A549 (cell line): Measurements from ENCODE around the gene AKR1C1. TPM values are rescaled to one million over a fixed set of nuclear protein-coding genes. Genes with fewer than 3 reads are reported as not detected.

ENCODE experiments used
- ATAC-seq, 2 experiments: fragments of 200-7000 bp in 1 of 2; fragments of >200 bp in 1 of 2; cut with Nextera tagmentation in 1 of 2; cut with Tn5 transposase in 1 of 2; 3 replicates each; pipeline versions ENCODE4 v1.8.0 to v1.9.1; 2018 to 2020; ENCODE audit warnings: mild to moderate bottlenecking in 1 of 2, moderate library complexity in 1 of 2
- CTCF ChIA-PET: fragments of 300-600 bp; sonication (Branson Sonifier 250); formaldehyde crosslinking; extraction: SDS; loops from one replicate; lab custom pipeline; 2021; ENCODE audit warnings: antibody characterized with exemption, inconsistent platforms; lab: Yijun Ruan, JAX
- POLR2A ChIA-PET: fragments of 350-600 bp; formaldehyde crosslinking; extraction: SDS; loops from one replicate; lab custom pipeline; 2021; ENCODE audit warnings: antibody characterized with exemption, inconsistent platforms; lab: Yijun Ruan, JAX
- DNase-seq, 2 experiments: peaks; one replicate each; pipeline versions ENCODE4 v3.0.0 to v3.0.0-alpha.2; 2011 to 2016; ENCODE audit warnings: low read depth in 1 of 2, low spot score in 1 of 2
- FAIRE-seq: peaks from 2 replicates; lab custom pipeline; 2011; peaks lifted over from hg19 to GRCh38; lab: Jason Lieb, UNC
- H3K27ac ChIP-seq, 2 experiments: fragments of >200 bp; sonication (Bioruptor Twin); formaldehyde crosslinking; 3 replicates each; pipeline ENCODE4 v1.5.1; 2016 to 2017
- H3K4me1 ChIP-seq: fragments of >200 bp; sonication (Bioruptor Twin); formaldehyde crosslinking; 3 replicates; pipeline ENCODE4 v1.6.1; 2016
- H3K4me2 ChIP-seq: fragments of >200 bp; sonication (Bioruptor Twin); formaldehyde crosslinking; 3 replicates; pipeline ENCODE4 v1.6.1; 2016
- H3K4me3 ChIP-seq: fragments of >200 bp; sonication (Bioruptor Twin); formaldehyde crosslinking; 3 replicates; pipeline ENCODE4 v1.5.1; 2016
- H3K9me3 ChIP-seq: fragments of >200 bp; sonication (Bioruptor Twin); formaldehyde crosslinking; 3 replicates; pipeline ENCODE4 v1.6.1; 2016
- BCL3 ChIP-seq: fragments of >200 bp; sonication (Bioruptor Twin); formaldehyde crosslinking; IDR thresholded peaks from 3 replicates; pipeline ENCODE4 v1.6.1; 2016
- CHD2 ChIP-seq: fragments of 150-350 bp; IDR thresholded peaks from 2 replicates; pipeline ENCODE4 v1.6.1; 2014; ENCODE audit warnings: low read length; ENCODE audit not compliant: partially characterized antibody
- CTCF ChIP-seq: fragments of >200 bp; sonication (Bioruptor Twin); formaldehyde crosslinking; IDR thresholded peaks from 3 replicates; pipeline ENCODE4 v1.5.1; 2016
- EHF ChIP-seq: fragments of 250-450 bp; sonication (Bioruptor Pico); IDR thresholded peaks from 2 replicates; pipeline ENCODE4 v1.5.0; 2020; ENCODE audit warnings: mild to moderate bottlenecking
- EHMT2 ChIP-seq: fragments of 200-600 bp; sonication (generic); IDR thresholded peaks from 2 replicates; pipeline ENCODE4 v1.6.1; 2016; ENCODE audit warnings: antibody characterized with exemption, low read depth, mild to moderate bottlenecking, moderate library complexity
- EP300 ChIP-seq, 2 experiments: fragments of >200 bp; sonication (Bioruptor Twin); formaldehyde crosslinking; IDR thresholded peaks; 2 replicates in 1 of 2; 3 replicates in 1 of 2; pipeline ENCODE4 v1.6.1; 2016 to 2017
- ESRRA ChIP-seq: fragments of 150-350 bp; IDR thresholded peaks from 2 replicates; pipeline ENCODE4 v1.6.1; 2014; ENCODE audit warnings: mild to moderate bottlenecking, low read length, borderline replicate concordance
- FOSB ChIP-seq: fragments of 250-450 bp; sonication (Bioruptor Pico); IDR thresholded peaks from 2 replicates; pipeline ENCODE4 v1.5.0; 2020; ENCODE audit warnings: mild to moderate bottlenecking, moderate library complexity
- FOXS1 ChIP-seq: fragments of 250-450 bp; sonication (Bioruptor Pico); IDR thresholded peaks from 2 replicates; pipeline ENCODE4 v1.5.0; 2020; ENCODE audit warnings: mild to moderate bottlenecking, moderate library complexity
- GATA3 ChIP-seq: IDR thresholded peaks from 2 replicates; pipeline ENCODE4 v1.6.1; 2012; ENCODE audit warnings: borderline replicate concordance
- HEYL ChIP-seq: fragments of 250-450 bp; sonication (Bioruptor Pico); IDR thresholded peaks from 2 replicates; pipeline ENCODE4 v1.8.0; 2021; ENCODE audit warnings: mild to moderate bottlenecking, moderate library complexity
- HOXB13 ChIP-seq: fragments of 250-450 bp; sonication (Bioruptor Pico); IDR thresholded peaks from 2 replicates; pipeline ENCODE4 v1.5.0; 2020; ENCODE audit warnings: low read depth, mild to moderate bottlenecking, moderate library complexity
- HOXB5 ChIP-seq: fragments of 250-450 bp; sonication (Bioruptor Pico); IDR thresholded peaks from 2 replicates; pipeline ENCODE4 v1.5.0; 2020; ENCODE audit warnings: mild to moderate bottlenecking, moderate library complexity
- JUNB ChIP-seq: fragments of >200 bp; sonication (Bioruptor Twin); formaldehyde crosslinking; IDR thresholded peaks from 2 replicates; pipeline ENCODE4 v1.6.1; 2016
- KDM1A ChIP-seq: fragments of 200-600 bp; sonication (generic); IDR thresholded peaks from 2 replicates; pipeline ENCODE4 v1.6.1; 2016; ENCODE audit warnings: low read depth, mild to moderate bottlenecking
- MAFK ChIP-seq: fragments of 450-650 bp; IDR thresholded peaks from 2 replicates; pipeline ENCODE4 v1.6.1; 2014; ENCODE audit not compliant: partially characterized antibody
- MAX ChIP-seq: IDR thresholded peaks from 2 replicates; pipeline ENCODE4 v1.6.1; 2012
- MAZ ChIP-seq: fragments of 150-350 bp; IDR thresholded peaks from 2 replicates; pipeline ENCODE4 v1.6.1; 2014; ENCODE audit warnings: antibody characterized with exemption, low read depth, low read length, borderline replicate concordance
- NFE2L2 ChIP-seq: fragments of 150-350 bp; conservative IDR thresholded peaks from 2 replicates; pipeline ENCODE4 v1.6.1; 2014; ENCODE audit warnings: low read length
- NR3C1 ChIP-seq: fragments of >200 bp; sonication (Bioruptor Twin); formaldehyde crosslinking; IDR thresholded peaks from 3 replicates; pipeline ENCODE4 v1.6.1; 2017
- POLR2A ChIP-seq: IDR thresholded peaks from 2 replicates; pipeline ENCODE4 v1.6.1; 2012; ENCODE audit warnings: mild to moderate bottlenecking, low read length
- POLR2AphosphoS2 ChIP-seq: conservative IDR thresholded peaks from 2 replicates; pipeline ENCODE4 v1.6.1; 2012; ENCODE audit warnings: low read length, improper control_type of control experiment, inconsistent platforms
- RAD21 ChIP-seq, 2 experiments: fragments of >200 bp in 1 of 2; sonication (Bioruptor Twin) in 1 of 2; formaldehyde crosslinking in 1 of 2; IDR thresholded peaks in 1 of 2; conservative IDR thresholded peaks in 1 of 2; 2 replicates in 1 of 2; 3 replicates in 1 of 2; pipeline ENCODE4 v1.6.1; 2012 to 2018; ENCODE audit warnings: inconsistent platforms in 1 of 2
- RARB ChIP-seq: fragments of 250-450 bp; sonication (Bioruptor Pico); IDR thresholded peaks from 2 replicates; pipeline ENCODE4 v1.8.0; 2021; ENCODE audit warnings: mild to moderate bottlenecking, moderate library complexity
- RFX5 ChIP-seq: fragments of 450-650 bp; IDR thresholded peaks from 2 replicates; pipeline ENCODE4 v1.7.1; 2014; ENCODE audit warnings: antibody characterized with exemption, mild to moderate bottlenecking, moderate library complexity
- SMC3 ChIP-seq: fragments of >200 bp; sonication (Bioruptor Twin); formaldehyde crosslinking; IDR thresholded peaks from 3 replicates; pipeline ENCODE4 v1.6.1; 2018; ENCODE audit warnings: inconsistent platforms
- TFCP2L1 ChIP-seq: fragments of 250-450 bp; sonication (Bioruptor Pico); IDR thresholded peaks from 2 replicates; pipeline ENCODE4 v1.5.0; 2021; ENCODE audit warnings: mild to moderate bottlenecking
- TP53 ChIP-seq: fragments of 250-450 bp; sonication (Bioruptor Pico); IDR thresholded peaks from 2 replicates; pipeline ENCODE4 v1.5.0; 2021; ENCODE audit warnings: mild to moderate bottlenecking, moderate library complexity
- ZFP36 ChIP-seq: fragments of 450-650 bp; IDR thresholded peaks from 2 replicates; pipeline ENCODE4 v1.6.1; 2014; ENCODE audit warnings: borderline replicate concordance; ENCODE audit not compliant: partially characterized antibody
- WGBS: methylation state at CpG from one replicate; pipeline ENCODE4 v1.1.6; 2017; ENCODE audit errors: missing lambda C conversion rate; 5-methylcytosine and 5-hydroxymethylcytosine counted together
- polyA plus RNA-seq, 4 experiments: library from polyadenylated mRNA; depleted of rRNA in 3 of 4; stranded (reverse); fragments of >200 nt; fragmentation: RNase III in 1 of 4; extraction: RNeasy Plus Mini Kit Qiagen cat#74134 plus additional on column Dnase treatment in 1 of 4; gene quantifications; 2 replicates in 3 of 4; 3 replicates in 1 of 4; pipeline ENCODE4 v1.2.3, GENCODE V29; 2011 to 2017
- TF ChIP-seq, protein P1 (sequence below): IDR thresholded peaks from 2 replicates; pipeline ENCODE4 v1.6.1; 2012; ENCODE audit warnings: low read depth, borderline replicate concordance

The AKR1C1 gene
- polyA plus RNA-seq, 2 of the 4 experiments (the other 2 are of a cell fraction): 970 to 1,148 TPM

GRCh38 chr10:4984223-4984622 lies 21.0 kb downstream of the AKR1C1 start:
- Histone ChIP-seq H3K27ac (peak overlapping the region; percentile 81 to 86), H3K9me3 (no peaks in the 10 kb centered on the region), H3K4me3 (no peak overlapping the region), H3K4me1 (peaks cover 75% of the 10 kb centered on the region), H3K4me2 (peak overlapping the region; percentile 20)
- ChIA-PET CTCF (interaction anchor here (0.5 to 6.1 kb wide), 4 partner anchors 134 to 393 kb away, joined by 3 to 148 read pairs (median 14); no protein-coding TSS in a partner anchor), POLR2A (interaction anchor here (1.0 to 4.5 kb wide), 8 partner anchors 19 to 169 kb away, joined by 3 to 55 read pairs (median 5); partner anchors contain the start of genes AKR1C1, AKR1C2 and AKR1E2)
- DNase-seq (peak in 1 of 2 experiments; percentile 89), FAIRE-seq (no peak), ATAC-seq (peak; percentile 10 to 49)
- WGBS: 69% methylated on average over 8 of the region's 10 CpGs
- peak; percentile 43; the same call in 1 of the 2 replicates for TF ChIP-seq TFCP2L1 (CRISPR knock-in tag)
- no peak for TF ChIP-seq POLR2A
- no peak for TF ChIP-seq GATA3
- no peak for TF ChIP-seq HOXB13 (CRISPR knock-in tag)
- TF ChIP-seq TP53 (CRISPR knock-in tag): no peak
- no peak for TF ChIP-seq ZFP36
- TF ChIP-seq RARB (CRISPR knock-in tag): peak; percentile 59; the same call in 1 of the 2 replicates
- TF ChIP-seq CTCF: no peak
- TF ChIP-seq CHD2: peak; percentile 52
- peak; percentile 88 for TF ChIP-seq POLR2AphosphoS2
- no peak for TF ChIP-seq RFX5
- TF ChIP-seq, protein P1, sequence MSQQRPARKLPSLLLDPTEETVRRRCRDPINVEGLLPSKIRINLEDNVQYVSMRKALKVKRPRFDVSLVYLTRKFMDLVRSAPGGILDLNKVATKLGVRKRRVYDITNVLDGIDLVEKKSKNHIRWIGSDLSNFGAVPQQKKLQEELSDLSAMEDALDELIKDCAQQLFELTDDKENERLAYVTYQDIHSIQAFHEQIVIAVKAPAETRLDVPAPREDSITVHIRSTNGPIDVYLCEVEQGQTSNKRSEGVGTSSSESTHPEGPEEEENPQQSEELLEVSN: no peak
- no peak; the same call in 1 of the 2 replicates for TF ChIP-seq EHF (CRISPR knock-in tag)
- no peak for TF ChIP-seq MAX

- FAIRE-seq (no peak), DNase-seq (peak in 1 of 2 experiments; percentile 95), ATAC-seq (peak; percentile 25 to 64)
- 9% methylated on average over 7 of the region's 7 CpGs for WGBS
- H3K4me3 ChIP-seq: no peak overlapping the region
- CTCF ChIA-PET: interaction anchor here (1.0 to 6.1 kb wide), 4 partner anchors 22 to 170 kb away, joined by 3 to 148 read pairs (median 14); partner anchors contain the start of genes AKR1C1 and AKR1C3
- H3K4me1 ChIP-seq: peaks cover 80% of the 10 kb centered on the region
- POLR2A ChIA-PET: interaction anchor here (0.6 to 4.5 kb wide), 10 partner anchors 18 to 333 kb away, joined by 3 to 55 read pairs (median 4); partner anchors contain the start of genes AKR1C1, AKR1C2, AKR1C3 and AKR1E2
- peak overlapping the region; percentile 81 to 86 for H3K27ac ChIP-seq
- H3K4me2 ChIP-seq: peak overlapping the region; percentile 20
- H3K9me3 ChIP-seq: no peaks in the 10 kb centered on the region
- TF ChIP-seq KDM1A (no peak), FOSB (CRISPR knock-in tag) (peak; percentile 97), NR3C1 (no peak), CHD2 (peak; percentile 54), HEYL (CRISPR knock-in tag) (no peak), SMC3 (0 out of 3 replicates have a peak, but pooled peaks have one; percentile 11), FOXS1 (CRISPR knock-in tag) (no peak), EP300 (IDR thresholded peaks at IDR 0.05) (no peak), ESRRA (peak; percentile 51), EHMT2 (no peak), MAZ (no peak), CTCF (peak; percentile 1; the same call in 1 of the 3 replicates), ZFP36 (no peak), RAD21 (conservative IDR thresholded peaks at IDR 0.05 in 1 of 2, IDR thresholded peaks at IDR 0.05 in 1 of 2) (no peak; a peak in 1 of 5 replicates), JUNB (no peak), BCL3 (peak; percentile 35; the same call in 1 of the 3 replicates), EHF (CRISPR knock-in tag) (peak; percentile 86), MAFK (no peak), NFE2L2 (no peak), HOXB5 (CRISPR knock-in tag) (peak; percentile 52), TFCP2L1 (CRISPR knock-in tag) (peak; percentile 95)
- TF ChIP-seq, protein P1: no peak; the same call in 1 of the 2 replicates
Measured at GRCh38 chr10:4984971-4985594, 21.9 kb downstream of the AKR1C1 start.
